Right lobe of liver (tissue), 6 donors: Measurements from ENCODE around the gene SH3BP4. TPM values are rescaled to one million over a fixed set of nuclear protein-coding genes. Genes with fewer than 3 reads are reported as not detected.

Experiments used
- ATAC-seq, 4 donors: fragments of 200-7000 bp; cut with Tn5 transposase; one replicate each; pipeline ENCODE4 v1.9.1; 2020; ENCODE audit warnings: mild to moderate bottlenecking in 4 of 4, moderate library complexity in 4 of 4
- DNase-seq, 3 donors: peaks; one replicate each; pipeline ENCODE4 v3.0.0-alpha.2; 2020
- H3K27ac ChIP-seq, 3 donors: fragments of 200-600 bp; one replicate each; pipeline ENCODE4 v1.8.0; 2022
- H3K27me3 ChIP-seq, 2 donors: fragments of 200-600 bp; one replicate each; pipeline ENCODE4 v1.8.0; 2022
- H3K36me3 ChIP-seq, 4 donors: fragments of 200-600 bp; sonication (generic) in 1 of 4; one replicate each; pipeline versions ENCODE4 v1.5.1 to v1.8.0; 2017 to 2022; ENCODE audit warnings: control low read depth in 1 of 4
- H3K4me1 ChIP-seq, 4 donors: fragments of 200-600 bp; sonication (generic) in 1 of 4; one replicate each; pipeline versions ENCODE4 v1.5.1 to v1.8.0; 2017 to 2022; ENCODE audit warnings: control low read depth in 1 of 4
- H3K4me3 ChIP-seq, 3 donors: fragments of 200-600 bp; one replicate each; pipeline ENCODE4 v1.8.0; 2022
- H3K9me3 ChIP-seq, 4 donors: fragments of 200-600 bp; sonication (generic) in 1 of 4; one replicate each; pipeline versions ENCODE4 v1.5.1 to v1.8.0; 2017 to 2022; ENCODE audit warnings: control low read depth in 1 of 4
- CTCF ChIP-seq, 4 donors: fragments of 200-600 bp in 3 of 4; fragments of 450-650 bp in 1 of 4; IDR thresholded peaks; one replicate each; pipeline versions ENCODE4 v1.5.1 to v1.8.0; 2016 to 2022; ENCODE audit warnings: antibody characterized with exemption in 4 of 4, mild to moderate bottlenecking in 2 of 4
- POLR2A ChIP-seq: fragments of 450-650 bp; IDR thresholded peaks from one replicate; pipeline ENCODE4 v1.6.1; 2017; ENCODE audit warnings: antibody characterized with exemption, mild to moderate bottlenecking
- WGBS: methylation state at CpG from one replicate; pipeline ENCODE4 v1.1.6; 2018; ENCODE audit warnings: low coverage, low lambda C conversion rate; ENCODE audit not compliant: insufficient coverage; ENCODE audit errors: missing lambda C conversion rate; 5-methylcytosine and 5-hydroxymethylcytosine counted together
- intact Hi-C, 2 donors: fragments of 100-400 bp; cut with DNase I; formaldehyde crosslinking; loops; one replicate each; pipeline versions ENCODE4 v1.11.2 to v1.14.1; 2022
- total RNA-seq, 6 experiments: library from RNA; depleted of rRNA in 2 of 6; stranded (reverse); fragments of >200 nt in 2 of 6; fragmentation: NEBNext Ultra II Directional in 3 of 6; extraction: Animal tissue kit (Norgen Biotek cat#: 25700) in 3 of 6; gene quantifications; one replicate each; pipeline versions ENCODE4 v1.1.0 to v1.2.4, GENCODE V29; 2016 to 2023
- donor health status: DM: no; HTN: yes; CAD: no.
- donor health status: DM: no; HTN: no; CAD: no.
- donor health status: DM: no; HTN: no; CAD: no.
- donor health status: DM: no; HTN: yes; CAD: no.
- donor health status: DM: no; HTN: yes; CAD: no.

SH3BP4 gene
- total RNA-seq, 6 experiments from 2014 or later: 18.8 to 30.4 (median 26.3) TPM

DNA sequence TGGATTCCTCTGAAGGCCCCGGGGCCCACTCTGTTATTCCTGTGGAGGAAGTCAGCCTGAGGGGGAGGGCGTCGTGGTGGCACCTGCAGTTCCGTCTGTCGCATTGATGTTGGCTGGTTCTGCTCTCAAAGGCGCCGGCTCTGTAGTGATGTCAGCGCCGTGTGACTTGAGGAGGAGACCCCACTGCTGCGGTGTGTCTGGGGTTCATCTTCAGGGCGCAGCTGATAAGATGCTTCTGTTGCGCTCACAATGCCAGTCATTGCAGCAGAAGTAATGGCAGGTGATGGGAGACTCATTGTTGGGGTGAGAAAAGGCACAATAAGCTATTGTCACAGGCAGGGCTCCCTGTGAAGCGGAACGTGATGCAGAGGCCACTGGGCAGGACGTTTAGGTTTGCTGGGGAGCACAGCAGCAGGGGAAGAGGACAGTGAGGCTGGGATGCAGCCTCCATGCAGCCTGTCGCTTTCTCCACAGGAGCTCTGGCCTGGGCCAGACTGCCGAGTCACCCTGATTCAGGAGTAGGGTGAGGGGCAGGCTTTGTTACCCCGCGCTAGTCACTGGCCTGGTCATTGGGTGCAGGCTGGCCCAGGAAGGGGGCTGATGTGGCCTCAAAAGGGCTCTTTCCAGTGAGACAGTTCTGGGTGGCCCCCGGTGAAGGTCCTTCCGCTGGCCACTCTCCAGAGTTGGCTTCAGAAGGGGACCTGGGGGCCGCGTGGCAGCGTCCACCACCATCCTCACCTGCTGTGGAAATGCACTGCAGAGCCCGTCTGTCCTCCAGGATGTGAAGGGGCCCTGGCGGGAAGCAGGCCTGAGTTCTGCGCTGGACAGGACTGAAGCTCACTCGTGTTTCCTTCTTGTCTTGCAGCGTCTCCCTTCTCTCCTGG, 42.9 kb downstream of the SH3BP4 start:
- H3K27me3 ChIP-seq: no peaks in the 10 kb centered on the region
- ATAC-seq (no peak), DNase-seq (no peak)
- no peaks in the 10 kb centered on the region for H3K36me3 ChIP-seq
- intact Hi-C loops: no loop called here
- peak overlapping the region in 2 of 3 donors; percentile 89 to 93 for H3K27ac ChIP-seq
- H3K4me3 ChIP-seq: no peak overlapping the region
- peaks cover 0 to 53% (median 17%) of the 10 kb centered on the region in 4 donors for H3K4me1 ChIP-seq
- H3K9me3 ChIP-seq: no peaks in the 10 kb centered on the region
- WGBS: 77% methylated on average over 7 of the region's 29 CpGs
- TF ChIP-seq CTCF (IDR thresholded peaks at IDR 0.05) (no peak), POLR2A (no peak)

DNA sequence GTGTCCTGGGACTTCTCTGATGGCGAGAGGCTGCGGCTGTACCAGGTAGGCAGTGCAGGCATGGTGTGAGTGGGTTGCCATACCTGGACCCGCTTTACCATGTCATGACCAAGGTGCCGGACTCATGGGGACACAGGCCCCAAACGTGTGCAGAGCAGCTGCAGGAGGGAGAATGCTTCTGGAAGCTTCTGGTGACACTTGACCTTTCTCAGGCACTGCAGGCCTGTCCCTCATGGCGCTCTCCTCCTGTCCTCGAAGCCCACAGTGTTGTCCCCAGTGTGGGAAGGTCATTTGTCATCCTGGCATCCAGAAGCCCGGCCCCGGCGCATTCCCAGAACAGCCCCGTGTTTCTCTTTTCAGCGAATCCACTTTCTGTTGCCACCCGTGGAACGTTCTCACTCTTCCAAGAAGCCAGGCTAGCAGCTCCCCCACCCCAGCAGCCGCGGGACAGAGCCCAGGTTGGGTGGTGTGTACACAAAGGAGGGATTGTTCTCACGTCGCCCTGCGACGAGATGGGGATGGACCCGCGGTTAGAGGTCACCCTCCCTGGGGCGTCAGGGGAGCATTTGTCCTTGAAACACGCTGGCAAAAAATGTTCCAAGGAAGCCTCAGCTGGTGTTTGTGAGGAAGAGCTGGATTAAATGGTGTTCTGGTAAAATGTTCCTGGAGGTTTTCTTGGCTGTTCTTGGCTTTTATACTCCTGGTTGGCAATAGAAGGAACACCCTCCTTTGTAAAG, 43.7 kb downstream of the SH3BP4 start:
- no peaks in the 10 kb centered on the region for H3K9me3 ChIP-seq
- TF ChIP-seq POLR2A (no peak), CTCF (IDR thresholded peaks at IDR 0.05) (no peak)
- peak in 1 of 4 donors; percentile 1 for ATAC-seq
- intact Hi-C loops: no loop called here
- H3K4me1 ChIP-seq: peaks cover 0 to 55% (median 21%) of the 10 kb centered on the region in 4 donors
- H3K36me3 ChIP-seq: no peaks in the 10 kb centered on the region
- WGBS: 51% methylated on average over 10 of the region's 24 CpGs
- no peak overlapping the region for H3K4me3 ChIP-seq
- no peaks in the 10 kb centered on the region for H3K27me3 ChIP-seq
- no peak for DNase-seq
- peak overlapping the region in 2 of 3 donors; percentile 89 to 93 for H3K27ac ChIP-seq

- H3K36me3 ChIP-seq: no peaks in the 10 kb centered on the region
- WGBS: 85% methylated on average over 6 of the region's 18 CpGs
- intact Hi-C loops: no loop called here
- no peak for ATAC-seq
- H3K4me1 ChIP-seq: peaks cover 0 to 63% (median 25%) of the 10 kb centered on the region in 4 donors
- TF ChIP-seq CTCF (IDR thresholded peaks at IDR 0.05): no peak
- no peak for TF ChIP-seq POLR2A
- H3K9me3 ChIP-seq: no peaks in the 10 kb centered on the region
- H3K27ac ChIP-seq: peak overlapping the region in 2 of 3 donors; percentile 89 to 93
- H3K4me3 ChIP-seq: no peak overlapping the region
- no peaks in the 10 kb centered on the region for H3K27me3 ChIP-seq
- DNase-seq: no peak
Measured at GRCh38 chr2:234996069-234996940, 44.5 kb downstream of the SH3BP4 start.

DNA sequence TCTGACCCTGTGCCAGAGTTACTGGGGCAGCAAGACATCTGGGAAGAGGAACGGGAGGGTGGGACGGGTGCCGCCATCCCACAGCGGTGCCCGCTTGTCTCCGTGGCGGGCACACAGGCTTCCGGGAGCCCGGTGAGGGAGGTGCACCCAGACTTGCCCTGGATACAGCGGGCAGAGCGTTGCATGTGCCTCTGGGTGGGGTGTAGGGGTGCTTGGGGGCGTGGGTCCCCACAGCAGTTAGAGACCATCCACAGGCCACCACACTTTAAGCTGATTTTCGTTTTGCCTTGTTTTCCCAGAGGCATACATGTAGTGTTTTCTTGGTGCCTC, 45.1 kb downstream of the SH3BP4 start:
- peaks cover 0 to 69% (median 28%) of the 10 kb centered on the region in 4 donors for H3K4me1 ChIP-seq
- H3K27me3 ChIP-seq: no peaks in the 10 kb centered on the region
- H3K9me3 ChIP-seq: no peaks in the 10 kb centered on the region
- no peaks in the 10 kb centered on the region for H3K36me3 ChIP-seq
- WGBS: no CpG with 5 or more reads among the region's 13 CpGs
- H3K27ac ChIP-seq: peak overlapping the region in 2 of 3 donors; percentile 89 to 93
- no peak for ATAC-seq
- DNase-seq: no peak
- intact Hi-C loops: no loop called here
- no peak for TF ChIP-seq CTCF (IDR thresholded peaks at IDR 0.05)
- TF ChIP-seq POLR2A: no peak
- H3K4me3 ChIP-seq: no peak overlapping the region
